H9 (cell line): ENCODE data around the gene SAMMSON. TPM values are rescaled to one million over a fixed set of nuclear protein-coding genes. Genes with fewer than 3 reads are reported as not detected.

ENCODE experiments used
- DNase-seq: peaks from one replicate; pipeline ENCODE4 v3.0.0-alpha.2; 2017
- H2AFZ ChIP-seq: one replicate; pipeline ENCODE4 v1.6.1; 2013; ENCODE audit warnings: mild to moderate bottlenecking, low read length, control low read depth, moderate library complexity
- H2AK5ac ChIP-seq: 2 replicates; pipeline ENCODE4 v1.6.1; 2013; ENCODE audit warnings: low read length, control low read depth, mixed read lengths; ENCODE audit not compliant: insufficient read length
- H2BK120ac ChIP-seq: one replicate; pipeline ENCODE4 v1.6.1; 2013; ENCODE audit warnings: low read depth, mild to moderate bottlenecking, low read length, control low read depth, inconsistent platforms; ENCODE audit not compliant: poor library complexity, severe bottlenecking
- H2BK12ac ChIP-seq: 2 replicates; pipeline ENCODE4 v1.6.1; 2013; ENCODE audit warnings: low read length, control low read depth, mixed read lengths, low read depth; ENCODE audit not compliant: insufficient read length
- H2BK15ac ChIP-seq: 2 replicates; pipeline ENCODE4 v1.6.1; 2013; ENCODE audit warnings: low read depth, low read length, control low read depth
- H2BK20ac ChIP-seq: one replicate; pipeline ENCODE4 v1.6.1; 2013; ENCODE audit warnings: low read depth, mild to moderate bottlenecking, low read length, control low read depth, inconsistent platforms; ENCODE audit not compliant: poor library complexity, severe bottlenecking
- H2BK5ac ChIP-seq: 2 replicates; pipeline ENCODE4 v1.6.1; 2013; ENCODE audit warnings: low read length, control low read depth, mixed read lengths; ENCODE audit not compliant: insufficient read length
- H3K14ac ChIP-seq: 2 replicates; pipeline ENCODE4 v1.6.1; 2013; ENCODE audit warnings: low read length, control low read depth; ENCODE audit not compliant: insufficient read depth
- H3K18ac ChIP-seq: 2 replicates; pipeline ENCODE4 v1.6.1; 2013; ENCODE audit warnings: low read depth, mild to moderate bottlenecking, mixed read lengths, low read length, control low read depth; ENCODE audit not compliant: insufficient read length
- H3K23ac ChIP-seq: 2 replicates; pipeline ENCODE4 v1.6.1; 2013; ENCODE audit warnings: low read length, control low read depth, mixed read lengths, low read depth; ENCODE audit not compliant: insufficient read length
- H3K23me2 ChIP-seq: 2 replicates; pipeline ENCODE4 v1.6.1; 2013; ENCODE audit warnings: low read depth, mild to moderate bottlenecking, mixed read lengths, low read length, control low read depth; ENCODE audit not compliant: insufficient read length, poor library complexity, severe bottlenecking
- H3K27ac ChIP-seq: 2 replicates; pipeline ENCODE4 v1.5.1; 2013; ENCODE audit warnings: low read length, control low read depth, mixed read lengths, low read depth; ENCODE audit not compliant: insufficient read length
- H3K27me3 ChIP-seq: 2 replicates; pipeline ENCODE4 v1.6.1; 2013; ENCODE audit warnings: low read length, control low read depth, inconsistent platforms; ENCODE audit not compliant: insufficient read depth
- H3K4ac ChIP-seq: 2 replicates; pipeline ENCODE4 v1.6.1; 2013; ENCODE audit warnings: low read depth, mild to moderate bottlenecking, control low read depth, inconsistent platforms, low read length, moderate library complexity
- H3K4me1 ChIP-seq: 2 replicates; pipeline ENCODE4 v1.6.1; 2013; ENCODE audit warnings: low read length, control low read depth, inconsistent platforms; ENCODE audit not compliant: insufficient read depth
- H3K4me2 ChIP-seq: 2 replicates; pipeline ENCODE4 v1.6.1; 2013; ENCODE audit warnings: low read length, control low read depth, mixed read lengths; ENCODE audit not compliant: insufficient read length, insufficient read depth
- H3K56ac ChIP-seq: 2 replicates; pipeline ENCODE4 v1.6.1; 2013; ENCODE audit warnings: low read depth, mild to moderate bottlenecking, mixed read lengths, low read length, control low read depth; ENCODE audit not compliant: insufficient read length
- H3K79me1 ChIP-seq: 2 replicates; pipeline ENCODE4 v1.6.1; 2013; ENCODE audit warnings: low read depth, mild to moderate bottlenecking, moderate library complexity, low read length, control low read depth, inconsistent platforms; ENCODE audit not compliant: insufficient read depth, poor library complexity, severe bottlenecking
- H3K79me2 ChIP-seq: 2 replicates; pipeline ENCODE4 v1.6.1; 2013; ENCODE audit warnings: low read length, control low read depth, inconsistent platforms; ENCODE audit not compliant: insufficient read depth
- H3K9ac ChIP-seq: 2 replicates; pipeline ENCODE4 v1.6.1; 2013; ENCODE audit warnings: low read length, control low read depth, mixed read lengths; ENCODE audit not compliant: insufficient read length; ENCODE audit errors: extremely low read depth
- H3K9me3 ChIP-seq: one replicate; pipeline ENCODE4 v1.6.1; 2013; ENCODE audit warnings: low read depth, low read length, inconsistent platforms; ENCODE audit not compliant: control insufficient read depth
- H3T11ph ChIP-seq: one replicate; pipeline ENCODE4 v1.6.1; 2013; ENCODE audit warnings: mild to moderate bottlenecking, low read length, control low read depth, inconsistent platforms
- H4K20me1 ChIP-seq: one replicate; pipeline ENCODE4 v1.6.1; 2013; ENCODE audit not compliant: control insufficient read depth, insufficient read length, insufficient read depth
- H4K5ac ChIP-seq: 2 replicates; pipeline ENCODE4 v1.6.1; 2013; ENCODE audit warnings: low read depth, mild to moderate bottlenecking, mixed read lengths, low read length, control low read depth; ENCODE audit not compliant: insufficient read length
- H4K8ac ChIP-seq: replicated peaks from 2 replicates; pipeline ENCODE4 v1.6.1; 2013; ENCODE audit warnings: low read length, control low read depth, mixed read lengths, low read depth; ENCODE audit not compliant: insufficient read length
- H4K91ac ChIP-seq: 2 replicates; pipeline ENCODE4 v1.6.1; 2013; ENCODE audit warnings: low read depth, mild to moderate bottlenecking, moderate library complexity, mixed read lengths, low read length, control low read depth; ENCODE audit not compliant: insufficient read length
- H3K27ac Mint-ChIP-seq, 3 experiments: 2 replicates in 2 of 3; 3 replicates in 1 of 3; pipeline ENCODE4 v1.8.0; 2020 to 2021; ENCODE audit warnings: mixed read lengths in 3 of 3, mild to moderate bottlenecking in 1 of 3, moderate library complexity in 1 of 3
- H3K27me3 Mint-ChIP-seq: 2 replicates; pipeline ENCODE4 v1.8.0; 2021; ENCODE audit warnings: low read depth, mild to moderate bottlenecking, moderate library complexity, mixed read lengths
- H3K36me3 Mint-ChIP-seq, 3 experiments: 2 replicates in 2 of 3; 3 replicates in 1 of 3; pipeline ENCODE4 v1.8.0; 2020 to 2021; ENCODE audit warnings: low read depth in 3 of 3, mixed read lengths in 3 of 3; ENCODE audit not compliant: insufficient read depth in 1 of 3
- H3K4me1 Mint-ChIP-seq, 2 experiments: 2 replicates each; pipeline ENCODE4 v1.8.0; 2020; ENCODE audit warnings: mixed read lengths in 2 of 2
- H3K4me3 Mint-ChIP-seq, 2 experiments: 2 replicates in 1 of 2; 3 replicates in 1 of 2; pipeline ENCODE4 v1.8.0; 2020 to 2021; ENCODE audit warnings: mild to moderate bottlenecking in 2 of 2, mixed read lengths in 2 of 2, moderate library complexity in 1 of 2
- H3K9me3 Mint-ChIP-seq, 2 experiments: 2 replicates in 1 of 2; 3 replicates in 1 of 2; pipeline ENCODE4 v1.8.0; 2020; ENCODE audit warnings: mild to moderate bottlenecking in 2 of 2, mixed read lengths in 2 of 2, moderate library complexity in 1 of 2
- WGBS: extraction: QIAGEN DNeasy Blood & Tissue Kit; methylation state at CpG from one replicate; pipeline ENCODE4 v1.1.7; 2013; ENCODE audit warnings: missing lambda C conversion rate, low lambda C conversion rate, mixed read lengths; ENCODE audit not compliant: insufficient read length; ENCODE audit errors: extremely low coverage; 5-methylcytosine and 5-hydroxymethylcytosine counted together
- total RNA-seq: library from RNA; stranded (reverse); gene quantifications from 2 replicates; pipeline ENCODE4 v1.2.1, GENCODE V29; 2021
- TF ChIP-seq, protein P1 (sequence below): fragments of 200-600 bp; sonication (generic); conservative IDR thresholded peaks from 3 replicates; pipeline ENCODE4 v1.8.0; 2021; ENCODE audit warnings: antibody characterized with exemption, mild to moderate bottlenecking

SAMMSON gene
- total RNA-seq, 1 experiment from 2014 or later = not detected

GRCh38 chr3:70071138-70071537, 71.6 kb downstream of the SAMMSON start:
- Histone ChIP-seq H3K14ac (no peak overlapping the region), H2AK5ac (no peak overlapping the region), H3K79me1 (no peaks in the 10 kb centered on the region), H4K8ac (no peak overlapping the region), H4K5ac (no peak overlapping the region), H2BK12ac (no peak overlapping the region), H2BK20ac (no peak overlapping the region), H3K27ac (no peak overlapping the region), H2BK5ac (no peak overlapping the region), H3K4me2 (peak overlapping the region; percentile 43), H4K91ac (no peak overlapping the region), H3K23me2 (no peaks in the 10 kb centered on the region), H3T11ph (no peak overlapping the region), H2BK120ac (no peak overlapping the region), H3K4ac (no peak overlapping the region), H3K18ac (no peak overlapping the region), H2AFZ (no peak overlapping the region), H3K79me2 (no peaks in the 10 kb centered on the region), H3K9me3 (no peaks in the 10 kb centered on the region), H3K27me3 (no peaks in the 10 kb centered on the region), H3K9ac (no peak overlapping the region), H2BK15ac (no peak overlapping the region), H3K23ac (no peak overlapping the region), H3K4me1 (peaks cover 2% of the 10 kb centered on the region; the same call in 1 of the 2 replicates), H4K20me1 (no peaks in the 10 kb centered on the region), H3K56ac (no peak overlapping the region)
- TF ChIP-seq, protein P1, sequence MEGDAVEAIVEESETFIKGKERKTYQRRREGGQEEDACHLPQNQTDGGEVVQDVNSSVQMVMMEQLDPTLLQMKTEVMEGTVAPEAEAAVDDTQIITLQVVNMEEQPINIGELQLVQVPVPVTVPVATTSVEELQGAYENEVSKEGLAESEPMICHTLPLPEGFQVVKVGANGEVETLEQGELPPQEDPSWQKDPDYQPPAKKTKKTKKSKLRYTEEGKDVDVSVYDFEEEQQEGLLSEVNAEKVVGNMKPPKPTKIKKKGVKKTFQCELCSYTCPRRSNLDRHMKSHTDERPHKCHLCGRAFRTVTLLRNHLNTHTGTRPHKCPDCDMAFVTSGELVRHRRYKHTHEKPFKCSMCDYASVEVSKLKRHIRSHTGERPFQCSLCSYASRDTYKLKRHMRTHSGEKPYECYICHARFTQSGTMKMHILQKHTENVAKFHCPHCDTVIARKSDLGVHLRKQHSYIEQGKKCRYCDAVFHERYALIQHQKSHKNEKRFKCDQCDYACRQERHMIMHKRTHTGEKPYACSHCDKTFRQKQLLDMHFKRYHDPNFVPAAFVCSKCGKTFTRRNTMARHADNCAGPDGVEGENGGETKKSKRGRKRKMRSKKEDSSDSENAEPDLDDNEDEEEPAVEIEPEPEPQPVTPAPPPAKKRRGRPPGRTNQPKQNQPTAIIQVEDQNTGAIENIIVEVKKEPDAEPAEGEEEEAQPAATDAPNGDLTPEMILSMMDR = no peak
- Mint-ChIP-seq H3K4me3 (peak overlapping the region in 1 of 2 experiments; percentile 69; a peak in 3 of 5 replicates), H3K27ac (peak overlapping the region in 2 of 3 experiments; percentile 32 to 93; a peak in 3 of 7 replicates), H3K4me1 (peaks cover 23 to 25% of the 10 kb centered on the region in 2 experiments), H3K27me3 (peaks cover 2% of the 10 kb centered on the region; the same call in 1 of the 2 replicates), H3K9me3 (no peaks in the 10 kb centered on the region), H3K36me3 (peaks cover 0 to 2% (median 0%) of the 10 kb centered on the region in 3 experiments; a peak in 1 of 7 replicates)
- WGBS = no CpG with 5 or more reads among the region's 4 CpGs
- DNase-seq = no peak
